Mucosa of descending colon (tissue), 3 donors: Measurements from ENCODE around the gene LGALS14. TPM values are rescaled to one million over a fixed set of nuclear protein-coding genes. Genes with fewer than 3 reads are reported as not detected.
"Not testable (repeated sequence)": the region's sequence is repeated elsewhere in the genome, so short reads cannot be mapped to it uniquely, and the experiment has no call there.

ENCODE experiments used
- ATAC-seq: fragments of 200-7000 bp; cut with Tn5 transposase; one replicate; pipeline ENCODE4 v1.9.1; 2020; ENCODE audit warnings: mild to moderate bottlenecking, moderate library complexity
- DNase-seq, 3 donors: peaks; one replicate each; pipeline ENCODE4 v3.0.0-alpha.2; 2020
- H3K36me3 ChIP-seq: fragments of 200-600 bp; one replicate; pipeline ENCODE4 v1.8.0; 2021; ENCODE audit warnings: low read depth, mild to moderate bottlenecking
- H3K4me1 ChIP-seq: fragments of 200-600 bp; one replicate; pipeline ENCODE4 v1.8.0; 2021; ENCODE audit warnings: low read depth, mild to moderate bottlenecking
- H3K4me3 ChIP-seq: fragments of 200-600 bp; one replicate; pipeline ENCODE4 v1.8.0; 2021; ENCODE audit warnings: mild to moderate bottlenecking
- H3K9me3 ChIP-seq: fragments of 200-600 bp; one replicate; pipeline ENCODE4 v1.8.0; 2021; ENCODE audit warnings: mild to moderate bottlenecking
- intact Hi-C, 2 donors: fragments of 100-400 bp; cut with DNase I in 1 of 2; cut with micrococcal nuclease in 1 of 2; formaldehyde crosslinking; loops; one replicate each; pipeline versions ENCODE4 v1.11.0 to v1.11.1; 2022; cut with DNase I, micrococcal nuclease
- total RNA-seq, 3 donors: library from RNA; stranded (reverse); fragmentation: NEBNext Ultra II Directional in 2 of 3; extraction: Animal tissue kit (Norgen Biotek cat#: 25700) in 2 of 3; gene quantifications; one replicate each; pipeline versions ENCODE4 v1.2.1 to v1.2.4, GENCODE V29; 2021 to 2023
- TF ChIP-seq, protein P1 (sequence below): fragments of 200-600 bp; IDR thresholded peaks from one replicate; pipeline ENCODE4 v1.8.0; 2022; ENCODE audit warnings: antibody characterized with exemption, mild to moderate bottlenecking
- donor health status: DM: no; HTN: no; CAD: no; lungs with moderate emphysema.
- donor health status: DM: no; HTN: no; CAD: no.
- donor health status: DM: no; HTN: yes; CAD: no.

Gene LGALS14
- total RNA-seq, 3 donors from 2014 or later = not detected

DNA sequence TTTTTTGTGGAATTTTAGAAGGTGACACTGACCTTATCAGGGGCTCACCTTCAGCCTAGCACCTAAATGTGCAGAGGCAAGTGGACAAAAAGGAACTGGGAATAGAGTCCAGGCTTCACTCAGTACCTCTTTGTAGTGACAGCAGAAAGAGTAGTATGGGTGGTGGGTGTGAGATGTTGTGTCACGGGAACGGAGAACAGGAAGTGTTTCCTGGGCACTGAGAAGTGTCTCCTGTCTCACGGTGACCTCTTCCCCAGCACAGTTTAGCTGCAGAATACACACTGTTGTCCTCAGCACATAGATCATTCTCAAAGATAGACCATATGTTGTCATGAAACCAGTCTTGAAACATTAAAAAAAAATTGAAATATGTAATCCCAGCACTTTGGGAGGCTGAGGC, 17.5 kb upstream of the LGALS14 start:
- DNase-seq = no peak
- Histone ChIP-seq H3K36me3 (no peaks in the 10 kb centered on the region), H3K4me3 (no peak overlapping the region), H3K9me3 (peaks cover 6% of the 10 kb centered on the region), H3K4me1 (no peaks in the 10 kb centered on the region)
- no peak for ATAC-seq
- TF ChIP-seq, protein P1, sequence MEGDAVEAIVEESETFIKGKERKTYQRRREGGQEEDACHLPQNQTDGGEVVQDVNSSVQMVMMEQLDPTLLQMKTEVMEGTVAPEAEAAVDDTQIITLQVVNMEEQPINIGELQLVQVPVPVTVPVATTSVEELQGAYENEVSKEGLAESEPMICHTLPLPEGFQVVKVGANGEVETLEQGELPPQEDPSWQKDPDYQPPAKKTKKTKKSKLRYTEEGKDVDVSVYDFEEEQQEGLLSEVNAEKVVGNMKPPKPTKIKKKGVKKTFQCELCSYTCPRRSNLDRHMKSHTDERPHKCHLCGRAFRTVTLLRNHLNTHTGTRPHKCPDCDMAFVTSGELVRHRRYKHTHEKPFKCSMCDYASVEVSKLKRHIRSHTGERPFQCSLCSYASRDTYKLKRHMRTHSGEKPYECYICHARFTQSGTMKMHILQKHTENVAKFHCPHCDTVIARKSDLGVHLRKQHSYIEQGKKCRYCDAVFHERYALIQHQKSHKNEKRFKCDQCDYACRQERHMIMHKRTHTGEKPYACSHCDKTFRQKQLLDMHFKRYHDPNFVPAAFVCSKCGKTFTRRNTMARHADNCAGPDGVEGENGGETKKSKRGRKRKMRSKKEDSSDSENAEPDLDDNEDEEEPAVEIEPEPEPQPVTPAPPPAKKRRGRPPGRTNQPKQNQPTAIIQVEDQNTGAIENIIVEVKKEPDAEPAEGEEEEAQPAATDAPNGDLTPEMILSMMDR = no peak
- intact Hi-C loops = no loop called here

DNA sequence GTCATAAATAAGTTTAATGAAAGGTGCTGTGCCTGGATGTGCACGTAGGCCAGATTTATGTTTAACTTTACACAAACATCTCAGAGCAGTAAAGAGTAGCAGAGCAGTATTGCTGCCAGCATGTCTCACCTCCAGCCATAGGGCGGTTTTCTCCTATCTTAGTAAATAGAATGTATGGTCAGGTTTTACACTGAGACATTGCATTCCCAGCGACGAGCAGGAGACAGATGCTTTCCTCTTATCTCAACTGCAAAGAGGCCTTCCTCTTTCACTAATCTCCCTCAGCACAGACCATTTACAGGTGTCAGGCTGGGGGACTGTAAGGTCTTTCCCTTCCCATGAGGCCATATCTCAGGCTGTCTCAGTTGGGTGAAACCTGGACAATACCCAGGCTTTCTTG, 15.6 kb upstream of the LGALS14 start:
- ATAC-seq, H3K9me3 ChIP-seq, H3K4me1 ChIP-seq, intact Hi-C loops, H3K4me3 ChIP-seq, H3K36me3 ChIP-seq, DNase-seq: not testable (repeated sequence)

DNA sequence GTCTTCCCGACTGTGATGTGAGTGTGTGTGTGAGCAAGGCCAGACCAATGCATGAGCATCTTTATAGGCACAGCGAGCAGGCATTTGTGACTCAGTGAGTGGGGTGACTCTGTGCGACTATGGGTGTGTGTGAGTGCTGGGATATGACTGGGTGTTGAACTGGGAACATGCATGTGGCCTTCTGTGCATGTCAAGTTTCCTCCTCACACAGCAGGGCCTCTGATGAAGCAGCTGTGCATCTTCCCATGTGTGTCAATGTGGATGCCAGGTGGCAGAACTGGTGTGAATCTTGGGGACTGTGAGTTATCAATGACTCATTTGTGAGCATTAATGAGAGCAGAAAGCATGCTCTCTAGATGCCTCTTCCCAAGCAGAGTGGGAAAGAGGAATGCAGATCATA, 12.1 kb upstream of the LGALS14 start:
- Histone ChIP-seq H3K4me1 (no peaks in the 10 kb centered on the region), H3K36me3 (no peaks in the 10 kb centered on the region), H3K4me3 (no peak overlapping the region), H3K9me3 (peaks cover 6% of the 10 kb centered on the region)
- ATAC-seq (no peak), DNase-seq (no peak)
- TF ChIP-seq, protein P1 = no peak
- intact Hi-C loops = no loop called here

DNA sequence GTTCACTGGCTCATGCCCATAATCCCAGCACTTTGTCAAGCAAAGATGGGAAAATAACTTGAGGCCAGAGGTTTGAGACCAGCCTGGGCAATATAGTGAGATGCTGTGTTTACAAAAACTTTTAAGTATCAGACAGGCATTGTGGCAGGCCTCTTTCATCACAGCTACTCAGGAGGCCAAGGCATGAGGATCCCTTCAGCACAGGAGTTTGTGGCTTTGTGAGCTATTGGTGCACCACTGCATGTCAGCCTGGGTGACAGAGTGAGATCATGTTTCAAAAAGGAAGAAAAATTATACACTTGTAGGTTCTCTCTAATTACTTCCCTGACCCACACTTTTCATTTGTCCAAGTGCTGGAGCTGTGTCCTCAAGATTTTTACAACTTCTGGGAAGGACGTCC, 11.5 kb upstream of the LGALS14 start:
- no peak for ATAC-seq
- no peaks in the 10 kb centered on the region for H3K4me1 ChIP-seq
- TF ChIP-seq, protein P1 = no peak
- H3K4me3 ChIP-seq = no peak overlapping the region
- peaks cover 6% of the 10 kb centered on the region for H3K9me3 ChIP-seq
- no peak for DNase-seq
- intact Hi-C loops = no loop called here
- H3K36me3 ChIP-seq = no peaks in the 10 kb centered on the region

DNA sequence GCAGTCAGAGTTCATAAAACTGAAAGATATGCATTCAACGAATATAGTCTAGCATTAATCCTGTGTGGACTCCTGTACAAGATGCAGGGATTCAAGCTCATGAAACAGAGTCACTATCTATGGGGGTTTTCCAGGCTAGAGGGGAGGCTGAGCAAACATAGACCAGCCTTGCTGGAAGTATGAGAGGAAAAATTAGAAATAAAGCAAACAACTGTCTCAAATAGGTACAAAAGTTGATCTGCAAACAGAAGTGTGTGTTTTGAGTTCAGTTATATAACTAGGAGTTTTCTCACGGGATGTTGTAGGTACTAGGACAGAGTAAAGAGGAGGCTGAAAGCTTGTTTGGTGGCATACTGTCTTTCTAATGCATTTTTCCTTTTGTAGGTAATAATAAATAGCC, 8.5 kb upstream of the LGALS14 start:
- intact Hi-C loops = no loop called here
- ATAC-seq = no peak
- DNase-seq = no peak
- Histone ChIP-seq H3K9me3 (no peaks in the 10 kb centered on the region), H3K4me1 (no peaks in the 10 kb centered on the region), H3K4me3 (no peak overlapping the region), H3K36me3 (no peaks in the 10 kb centered on the region)
- TF ChIP-seq, protein P1 = no peak

DNA sequence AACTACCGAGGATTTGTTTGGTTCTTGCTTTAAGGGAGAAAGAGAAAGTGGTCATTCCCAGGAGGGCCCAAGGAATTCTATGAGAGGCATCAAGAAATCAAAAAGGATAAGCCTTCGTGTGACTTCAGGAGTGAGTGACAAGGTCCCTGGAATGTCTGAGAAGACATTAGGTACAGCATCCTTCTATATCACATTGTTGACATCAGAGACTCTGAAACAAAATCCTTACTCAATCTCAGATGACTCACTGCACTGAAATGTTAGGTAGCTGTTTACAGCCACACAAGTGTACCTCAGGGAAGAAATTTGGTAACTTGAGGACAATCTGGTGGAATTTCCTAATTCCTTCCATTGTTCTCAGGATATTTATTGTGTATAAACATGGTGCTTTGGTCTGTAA, 7.9 kb upstream of the LGALS14 start:
- TF ChIP-seq, protein P1 = no peak
- Histone ChIP-seq H3K36me3 (no peaks in the 10 kb centered on the region), H3K4me1 (no peaks in the 10 kb centered on the region), H3K4me3 (no peak overlapping the region), H3K9me3 (no peaks in the 10 kb centered on the region)
- intact Hi-C loops = no loop called here
- ATAC-seq = no peak
- DNase-seq = no peak
